ENCODE data around the gene CCDC33. TPM values are rescaled to one million over a fixed set of nuclear protein-coding genes. Genes with fewer than 3 reads are reported as not detected.

CCDC33 gene
- total and polyA plus RNA-seq, 2 donors (not counting 1 experiment from before 2014, with no cell fraction given) = not detected

DNA sequence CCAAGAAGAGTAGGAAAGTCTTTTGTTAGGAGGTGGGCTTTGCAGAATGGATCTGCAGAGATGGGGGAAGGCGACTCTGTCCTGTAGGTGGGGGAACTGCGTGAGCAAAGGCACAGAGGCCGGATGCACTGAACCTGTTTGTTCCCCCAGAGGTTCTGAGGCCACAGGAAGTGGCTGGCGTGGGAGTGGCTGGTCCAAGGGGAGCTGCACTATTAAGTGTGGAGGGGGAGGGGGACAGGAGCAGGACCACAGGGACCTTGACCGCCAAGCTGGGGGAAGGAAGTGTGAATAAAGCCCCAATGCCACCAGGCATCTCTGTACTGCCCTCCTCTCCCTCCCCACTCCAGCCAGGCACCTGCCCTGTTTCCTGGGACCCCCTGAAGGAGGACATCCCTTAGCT, 79.5 kb downstream of the CCDC33 start:
- H3K4me2 ChIP-seq (replicated peaks; ENCODE audit: low read depth, low read length, poor library complexity, severe bottlenecking) = peak overlapping the region; percentile 37
- POLR2A ChIA-PET = no interaction called here
- CTCF ChIA-PET = interaction anchor here (0.8 kb wide), 1 partner anchor 188 kb away, joined by 3 read pairs; no protein-coding TSS in a partner anchor
- no peak overlapping the region for H2AFZ ChIP-seq (ENCODE audit: insufficient read depth, low read depth, low read length, poor library complexity, severe bottlenecking)
- no peaks in the 10 kb centered on the region for H3K36me3 ChIP-seq (replicated peaks in 1 of 2; ENCODE audit: control extremely low read depth in 1 of 2, control insufficient read depth in 1 of 2, extremely low read depth in 1 of 2, insufficient read depth in 2 of 2, low read length in 1 of 2)
- TF ChIP-seq EZH2 (IDR thresholded peaks at IDR 0.05; ENCODE audit: borderline replicate concordance, insufficient read depth, low read depth, low read length, poor library complexity, severe bottlenecking) = no peak
- TF ChIP-seq, protein P1, sequence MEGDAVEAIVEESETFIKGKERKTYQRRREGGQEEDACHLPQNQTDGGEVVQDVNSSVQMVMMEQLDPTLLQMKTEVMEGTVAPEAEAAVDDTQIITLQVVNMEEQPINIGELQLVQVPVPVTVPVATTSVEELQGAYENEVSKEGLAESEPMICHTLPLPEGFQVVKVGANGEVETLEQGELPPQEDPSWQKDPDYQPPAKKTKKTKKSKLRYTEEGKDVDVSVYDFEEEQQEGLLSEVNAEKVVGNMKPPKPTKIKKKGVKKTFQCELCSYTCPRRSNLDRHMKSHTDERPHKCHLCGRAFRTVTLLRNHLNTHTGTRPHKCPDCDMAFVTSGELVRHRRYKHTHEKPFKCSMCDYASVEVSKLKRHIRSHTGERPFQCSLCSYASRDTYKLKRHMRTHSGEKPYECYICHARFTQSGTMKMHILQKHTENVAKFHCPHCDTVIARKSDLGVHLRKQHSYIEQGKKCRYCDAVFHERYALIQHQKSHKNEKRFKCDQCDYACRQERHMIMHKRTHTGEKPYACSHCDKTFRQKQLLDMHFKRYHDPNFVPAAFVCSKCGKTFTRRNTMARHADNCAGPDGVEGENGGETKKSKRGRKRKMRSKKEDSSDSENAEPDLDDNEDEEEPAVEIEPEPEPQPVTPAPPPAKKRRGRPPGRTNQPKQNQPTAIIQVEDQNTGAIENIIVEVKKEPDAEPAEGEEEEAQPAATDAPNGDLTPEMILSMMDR (IDR thresholded peaks at IDR 0.05) = no peak
- H3K27me3 Mint-ChIP-seq = no peaks in the 10 kb centered on the region
- H3K4me1 ChIP-seq (ENCODE audit: control insufficient read depth in 2 of 2, insufficient read depth in 2 of 2, low read length in 2 of 2) = peaks cover 8 to 34% of the 10 kb centered on the region in 2 donors
- no peak overlapping the region for H3K4me3 ChIP-seq (ENCODE audit: control extremely low read depth in 1 of 5, extremely low read depth in 1 of 5, insufficient read depth in 1 of 5, low read depth in 2 of 5, low read length in 4 of 5)
- H3K27ac Mint-ChIP-seq = no peak overlapping the region
- H3K4me1 Mint-ChIP-seq = peaks cover 13% of the 10 kb centered on the region
- H3K79me2 ChIP-seq (ENCODE audit: control insufficient read depth, insufficient read depth, low read length) = no peaks in the 10 kb centered on the region
- H3K4me3 Mint-ChIP-seq = peak overlapping the region; percentile 21
- H4K20me1 ChIP-seq (ENCODE audit: control insufficient read depth, insufficient read depth, low read length, poor library complexity, severe bottlenecking) = no peaks in the 10 kb centered on the region
- no peak for DNase-seq
- ATAC-seq (ENCODE audit: low read depth) = no peak
- H3K9ac ChIP-seq (ENCODE audit: low read length) = no peak overlapping the region
- H3K9me3 ChIP-seq (ENCODE audit: control extremely low read depth in 1 of 3, control insufficient read depth in 2 of 3, insufficient read depth in 1 of 3, low read length in 2 of 3) = no peaks in the 10 kb centered on the region
- WGBS (ENCODE audit: insufficient coverage) = 3% methylated on average over 3 of the region's 5 CpGs
- peaks cover 0 to 4% (median 0%) of the 10 kb centered on the region in 4 experiments for H3K27me3 ChIP-seq (replicated peaks in 1 of 4; ENCODE audit: control extremely low read depth in 1 of 4, control insufficient read depth in 3 of 4, insufficient read depth in 4 of 4, low read length in 3 of 4)
- no peak overlapping the region for H3K27ac ChIP-seq (ENCODE audit: low read length in 2 of 2)
- intact Hi-C loops (cut with micrococcal nuclease) = no loop called here
- H3K9me3 Mint-ChIP-seq (ENCODE audit: insufficient read depth) = no peaks in the 10 kb centered on the region

DNA sequence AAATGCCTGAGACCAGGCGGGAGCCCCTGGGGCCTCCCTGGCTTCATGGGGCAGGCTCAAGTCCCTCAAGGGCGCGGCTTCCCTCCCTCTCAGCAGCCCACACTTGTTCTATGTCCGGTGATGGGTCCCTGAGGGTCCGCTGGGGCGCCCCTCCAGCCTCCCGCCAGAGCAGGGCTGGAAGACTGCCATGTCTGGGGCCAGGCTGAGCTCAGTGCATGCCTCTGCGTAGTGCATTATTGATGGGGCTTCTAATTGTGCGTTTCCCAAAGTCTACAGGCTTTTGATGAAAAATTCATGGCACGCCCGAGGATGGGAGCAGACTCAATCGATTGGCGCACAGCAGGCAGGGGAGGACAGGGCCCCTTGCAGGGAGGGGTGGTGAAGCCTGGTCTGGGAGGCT, 80.0 kb downstream of the CCDC33 start:
- WGBS (ENCODE audit: insufficient coverage) = 64% methylated on average over 13 of the region's 13 CpGs
- no peak overlapping the region for H3K27ac ChIP-seq (ENCODE audit: low read length in 2 of 2)
- peaks cover 0 to 7% (median 0%) of the 10 kb centered on the region in 4 experiments for H3K27me3 ChIP-seq (replicated peaks in 1 of 4; ENCODE audit: control extremely low read depth in 1 of 4, control insufficient read depth in 3 of 4, insufficient read depth in 4 of 4, low read length in 3 of 4)
- Mint-ChIP-seq H3K4me1 (peaks cover 13% of the 10 kb centered on the region), H3K9me3 (ENCODE audit: insufficient read depth) (no peaks in the 10 kb centered on the region), H3K27me3 (no peaks in the 10 kb centered on the region), H3K27ac (no peak overlapping the region), H3K4me3 (no peak overlapping the region)
- H2AFZ ChIP-seq (ENCODE audit: insufficient read depth, low read depth, low read length, poor library complexity, severe bottlenecking) = no peak overlapping the region
- peaks cover 8 to 34% of the 10 kb centered on the region in 2 donors for H3K4me1 ChIP-seq (ENCODE audit: control insufficient read depth in 2 of 2, insufficient read depth in 2 of 2, low read length in 2 of 2)
- H3K4me3 ChIP-seq (ENCODE audit: control extremely low read depth in 1 of 5, extremely low read depth in 1 of 5, insufficient read depth in 1 of 5, low read depth in 2 of 5, low read length in 4 of 5) = no peak overlapping the region
- intact Hi-C loops (cut with micrococcal nuclease) = no loop called here
- no peak for DNase-seq
- ChIA-PET POLR2A (no interaction called here), CTCF (interaction anchor here (0.8 kb wide), 1 partner anchor 188 kb away, joined by 3 read pairs; no protein-coding TSS in a partner anchor)
- H3K9ac ChIP-seq (ENCODE audit: low read length) = no peak overlapping the region
- no peaks in the 10 kb centered on the region for H3K9me3 ChIP-seq (ENCODE audit: control extremely low read depth in 1 of 3, control insufficient read depth in 2 of 3, insufficient read depth in 1 of 3, low read length in 2 of 3)
- H3K79me2 ChIP-seq (ENCODE audit: control insufficient read depth, insufficient read depth, low read length) = no peaks in the 10 kb centered on the region
- no peak overlapping the region for H3K4me2 ChIP-seq (replicated peaks; ENCODE audit: low read depth, low read length, poor library complexity, severe bottlenecking)
- no peaks in the 10 kb centered on the region for H4K20me1 ChIP-seq (ENCODE audit: control insufficient read depth, insufficient read depth, low read length, poor library complexity, severe bottlenecking)
- ATAC-seq (ENCODE audit: low read depth) = no peak
- TF ChIP-seq, protein P1 (IDR thresholded peaks at IDR 0.05) = no peak
- H3K36me3 ChIP-seq (replicated peaks in 1 of 2; ENCODE audit: control extremely low read depth in 1 of 2, control insufficient read depth in 1 of 2, extremely low read depth in 1 of 2, insufficient read depth in 2 of 2, low read length in 1 of 2) = no peaks in the 10 kb centered on the region
